Naive thymus-derived CD4-positive, alpha-beta T cell (primary cell): ENCODE measurements around the gene ALDH16A1. TPM values are rescaled to one million over a fixed set of nuclear protein-coding genes. Genes with fewer than 3 reads are reported as not detected.

ENCODE experiments used
- ATAC-seq: fragments of 150-1000 bp; cut with Tn5 transposase; 2 replicates; pipeline ENCODE4 v1.10.0; 2021; ENCODE audit warnings: mild to moderate bottlenecking, moderate library complexity
- CTCF ChIA-PET: fragments of 350-600 bp; sonication (Branson Sonifier 250); formaldehyde crosslinking; loops from one replicate; lab custom pipeline; 2021; ENCODE audit warnings: antibody characterized with exemption; lab: Charles Lee
- POLR2A ChIA-PET: fragments of 350-600 bp; sonication (Branson Sonifier 250); formaldehyde crosslinking; loops from one replicate; lab custom pipeline; 2021; ENCODE audit warnings: antibody characterized with exemption, inconsistent platforms; lab: Charles Lee
- DNase-seq, 9 donors: peaks; one replicate each; pipeline versions ENCODE4 v3.0.0 to v3.0.0-alpha.2; 2020 to 2022; ENCODE audit warnings: mixed read lengths in 1 of 9
- H3K27ac ChIP-seq: one replicate; pipeline ENCODE4 v1.7.0; 2013; ENCODE audit warnings: mild to moderate bottlenecking, low read depth, low read length, moderate library complexity
- H3K27me3 ChIP-seq, 2 donors: one replicate each; pipeline ENCODE4 v1.7.0; 2013; ENCODE audit warnings: low read length in 2 of 2, mild to moderate bottlenecking in 2 of 2, moderate library complexity in 2 of 2; ENCODE audit not compliant: control insufficient read depth in 2 of 2, insufficient read depth in 2 of 2
- H3K36me3 ChIP-seq, 3 experiments: 1 replicate in 2 of 3; 2 replicates in 1 of 3; pipeline ENCODE4 v1.7.0; 2013; ENCODE audit warnings: low read length in 3 of 3, mild to moderate bottlenecking in 3 of 3, moderate library complexity in 1 of 3; ENCODE audit not compliant: insufficient read depth in 3 of 3, control insufficient read depth in 2 of 3
- H3K4me1 ChIP-seq, 2 donors: one replicate each; pipeline ENCODE4 v1.7.0; 2013; ENCODE audit warnings: low read length in 2 of 2, mild to moderate bottlenecking in 2 of 2, moderate library complexity in 1 of 2; ENCODE audit not compliant: control insufficient read depth in 2 of 2, insufficient read depth in 2 of 2
- H3K4me3 ChIP-seq: 2 replicates; pipeline ENCODE4 v1.7.0; 2013; ENCODE audit warnings: mild to moderate bottlenecking, low read length
- H3K9me3 ChIP-seq, 3 experiments: 1 replicate in 2 of 3; 2 replicates in 1 of 3; pipeline ENCODE4 v1.7.0; 2013; ENCODE audit warnings: low read length in 3 of 3; ENCODE audit not compliant: control insufficient read depth in 2 of 3
- H3K27ac Mint-ChIP-seq, 9 donors: one replicate each; pipeline ENCODE4 v1.8.0; 2020 to 2022; ENCODE audit warnings: mixed read lengths in 9 of 9, mild to moderate bottlenecking in 8 of 9, moderate library complexity in 5 of 9, inconsistent platforms in 2 of 9
- H3K27me3 Mint-ChIP-seq, 5 donors: one replicate each; pipeline ENCODE4 v1.8.0; 2021 to 2022; ENCODE audit warnings: mixed read lengths in 5 of 5, mild to moderate bottlenecking in 1 of 5
- H3K36me3 Mint-ChIP-seq, 5 donors: one replicate each; pipeline ENCODE4 v1.8.0; 2020 to 2022; ENCODE audit warnings: mixed read lengths in 5 of 5, mild to moderate bottlenecking in 3 of 5, inconsistent platforms in 1 of 5
- H3K4me1 Mint-ChIP-seq, 7 donors: one replicate each; pipeline ENCODE4 v1.8.0; 2020 to 2022; ENCODE audit warnings: mixed read lengths in 7 of 7, mild to moderate bottlenecking in 3 of 7, inconsistent platforms in 1 of 7
- H3K4me3 Mint-ChIP-seq, 10 donors: one replicate each; pipeline ENCODE4 v1.8.0; 2020 to 2022; ENCODE audit warnings: mild to moderate bottlenecking in 10 of 10, mixed read lengths in 10 of 10, moderate library complexity in 6 of 10, inconsistent platforms in 2 of 10
- H3K9me3 Mint-ChIP-seq, 11 donors: one replicate each; pipeline ENCODE4 v1.8.0; 2020 to 2022; ENCODE audit warnings: mixed read lengths in 11 of 11, mild to moderate bottlenecking in 4 of 11, inconsistent platforms in 1 of 11, moderate library complexity in 1 of 11
- intact Hi-C, 2 donors: fragments of 100-400 bp; cut with micrococcal nuclease; formaldehyde crosslinking; loops; one replicate each; pipeline ENCODE4 v1.15.1; 2023
- polyA plus RNA-seq, 2 donors: library from polyadenylated mRNA; unstranded; fragments of 300-500 nt; fragmentation: Illumina TruSeq; gene quantifications; one replicate each; pipeline ENCODE4 v1.2.3, GENCODE V29; 2021
- total RNA-seq, 6 experiments: library from RNA in 5 of 6; stranded (reverse) in 5 of 6; gene quantifications; 1 replicate in 5 of 6; 2 replicates in 1 of 6; pipeline ENCODE4 v1.2.3 and lab custom pipeline; 2021 to 2026

ALDH16A1 gene
- total and polyA plus RNA-seq, 7 experiments from 2014 or later: 27.6 to 38.1 (median 33.3) TPM

- Histone ChIP-seq H3K4me1 (peaks cover 48 to 52% of the 10 kb centered on the region in 2 donors), H3K4me3 (no peak overlapping the region), H3K27ac (peak overlapping the region; percentile 97), H3K9me3 (no peaks in the 10 kb centered on the region), H3K36me3 (peaks cover 0 to 36% (median 3%) of the 10 kb centered on the region in 3 experiments), H3K27me3 (no peaks in the 10 kb centered on the region)
- ChIA-PET POLR2A (interaction anchor here (6.2 kb wide), 1 partner anchor 15 kb away, joined by 226 read pairs; the partner anchor contains the start of genes ALDH16A1 and PIH1D1), CTCF (interaction anchor here (0.7 to 4.9 kb wide), 2 partner anchors 77 kb away, joined by 4 to 28 read pairs; no protein-coding TSS in a partner anchor)
- peak overlapping the region in 7 of 10 donors; percentile 17 to 91 (median 74) for H3K4me3 Mint-ChIP-seq
- peaks cover 23 to 52% (median 34%) of the 10 kb centered on the region in 7 donors for H3K4me1 Mint-ChIP-seq
- intact Hi-C loops: loop anchor here in 1 of 2 donors (2.0 kb wide), 1 partner anchor 241 kb away; no protein-coding TSS in a partner anchor
- H3K27me3 Mint-ChIP-seq: no peaks in the 10 kb centered on the region
- H3K36me3 Mint-ChIP-seq: peaks cover 0 to 7% (median 4%) of the 10 kb centered on the region in 5 donors
- ATAC-seq (no peak), DNase-seq (no peak)
- H3K27ac Mint-ChIP-seq: peak overlapping the region; percentile 94 to 100 (median 100)
- H3K9me3 Mint-ChIP-seq: no peaks in the 10 kb centered on the region
These were observed 15.2 kb downstream of the ALDH16A1 start for GRCh38 chr19:49468199-49468598.

GRCh38 chr19:49468746-49469447 is 15.9 kb downstream of the ALDH16A1 start:
- no peaks in the 10 kb centered on the region for H3K27me3 Mint-ChIP-seq
- peak overlapping the region; percentile 94 to 100 (median 100) for H3K27ac Mint-ChIP-seq
- H3K9me3 Mint-ChIP-seq: no peaks in the 10 kb centered on the region
- Histone ChIP-seq H3K27ac (peak overlapping the region; percentile 97), H3K36me3 (peaks cover 0 to 33% (median 3%) of the 10 kb centered on the region in 3 experiments), H3K27me3 (no peaks in the 10 kb centered on the region), H3K4me1 (peaks cover 55 to 59% of the 10 kb centered on the region in 2 donors), H3K9me3 (no peaks in the 10 kb centered on the region), H3K4me3 (peak overlapping the region; percentile 10)
- intact Hi-C loops: loop anchor here (1.0 to 2.0 kb wide), 4 partner anchors 16 to 242 kb away; partner anchors contain the start of genes ALDH16A1 (in 2 of the 2) and RPS11 (in 1 of the 2)
- ATAC-seq: peak; percentile 87
- CTCF ChIA-PET: interaction anchor here (0.5 to 5.9 kb wide), 9 partner anchors 10 to 137 kb away, joined by 3 to 83 read pairs (median 10); partner anchors contain the start of genes ALDH16A1 and PIH1D1
- DNase-seq: peak; percentile 59 to 98 (median 95)
- peaks cover 0 to 7% (median 4%) of the 10 kb centered on the region in 5 donors for H3K36me3 Mint-ChIP-seq
- H3K4me1 Mint-ChIP-seq: peaks cover 23 to 56% (median 40%) of the 10 kb centered on the region in 7 donors
- H3K4me3 Mint-ChIP-seq: peak overlapping the region; percentile 73 to 91 (median 81)
- POLR2A ChIA-PET: interaction anchor here (1.1 to 6.2 kb wide), 7 partner anchors 15 to 208 kb away, joined by 4 to 226 read pairs (median 6); partner anchors contain the start of genes ALDH16A1, PIH1D1, PRMT1 and RPL13A

- Histone ChIP-seq H3K36me3 (peaks cover 0 to 28% (median 3%) of the 10 kb centered on the region in 3 experiments), H3K27ac (peak overlapping the region; percentile 97), H3K9me3 (no peaks in the 10 kb centered on the region), H3K4me1 (peaks cover 55 to 59% of the 10 kb centered on the region in 2 donors), H3K4me3 (peak overlapping the region; percentile 1), H3K27me3 (no peaks in the 10 kb centered on the region)
- Mint-ChIP-seq H3K27ac (peak overlapping the region; percentile 94 to 100 (median 100)), H3K4me1 (peaks cover 24 to 56% (median 40%) of the 10 kb centered on the region in 7 donors), H3K9me3 (no peaks in the 10 kb centered on the region), H3K36me3 (peaks cover 0 to 13% (median 5%) of the 10 kb centered on the region in 5 donors), H3K4me3 (peak overlapping the region; percentile 52 to 71 (median 62)), H3K27me3 (no peaks in the 10 kb centered on the region)
- POLR2A ChIA-PET: interaction anchor here (0.6 to 6.2 kb wide), 20 partner anchors 16 to 207 kb away, joined by 3 to 226 read pairs (median 5); partner anchors contain the start of genes ALDH16A1, NOSIP, PIH1D1 and PRMT1
- intact Hi-C loops: loop anchor here (1.0 to 10.0 kb wide), 7 partner anchors 17 to 355 kb away; partner anchors contain the start of genes ALDH16A1 (in 2 of the 2), C19orf73 (in 1 of the 2), LIN7B (in 1 of the 2) and PPFIA3 (in 1 of the 2)
- DNase-seq: peak; percentile 58 to 89 (median 79)
- ATAC-seq: peak; percentile 54
- CTCF ChIA-PET: interaction anchor here (0.6 to 5.9 kb wide), 17 partner anchors 9 to 719 kb away, joined by 3 to 83 read pairs (median 4); partner anchors contain the start of genes ALDH16A1, GFY, PIH1D1 and RPS11
These were observed 17.0 kb downstream of the ALDH16A1 start for GRCh38 chr19:49469828-49470614.

GRCh38 chr19:49470615-49470978 is 17.6 kb downstream of the ALDH16A1 start:
- H3K9me3 ChIP-seq: no peaks in the 10 kb centered on the region
- no peaks in the 10 kb centered on the region for H3K27me3 ChIP-seq
- peaks cover 0 to 28% (median 0%) of the 10 kb centered on the region in 3 experiments for H3K36me3 ChIP-seq
- no peak overlapping the region for H3K4me3 ChIP-seq
- peaks cover 55 to 59% of the 10 kb centered on the region in 2 donors for H3K4me1 ChIP-seq
- H3K4me3 Mint-ChIP-seq: peak overlapping the region; percentile 52 to 71 (median 62)
- H3K9me3 Mint-ChIP-seq: peaks cover 0 to 3% (median 0%) of the 10 kb centered on the region in 11 donors
- H3K27me3 Mint-ChIP-seq: no peaks in the 10 kb centered on the region
- H3K36me3 Mint-ChIP-seq: peaks cover 0 to 19% (median 8%) of the 10 kb centered on the region in 5 donors
- peak overlapping the region; percentile 94 to 100 (median 100) for H3K27ac Mint-ChIP-seq
- CTCF ChIA-PET: interaction anchor here (0.9 to 5.9 kb wide), 12 partner anchors 8 to 100 kb away, joined by 3 to 83 read pairs (median 8); partner anchors contain the start of genes ALDH16A1, GFY, PIH1D1 and RPS11
- peak overlapping the region; percentile 97 for H3K27ac ChIP-seq
- ATAC-seq (no peak), DNase-seq (peak in 1 of 9 donors; percentile 40)
- peaks cover 24 to 56% (median 40%) of the 10 kb centered on the region in 7 donors for H3K4me1 Mint-ChIP-seq
- intact Hi-C loops: loop anchor here (1.0 to 10.0 kb wide), 4 partner anchors 27 to 356 kb away; partner anchors contain the start of genes C19orf73 (in 1 of the 2), LIN7B (in 1 of the 2) and PPFIA3 (in 1 of the 2)
- POLR2A ChIA-PET: interaction anchor here (0.6 to 6.2 kb wide), 16 partner anchors 17 to 206 kb away, joined by 3 to 226 read pairs (median 5); partner anchors contain the start of genes ALDH16A1, NOSIP, PIH1D1 and PRMT1

GRCh38 chr19:49472936-49473335 is 19.9 kb downstream of the ALDH16A1 start:
- CTCF ChIA-PET: interaction anchor here (0.8 to 5.9 kb wide), 14 partner anchors 8 to 206 kb away, joined by 3 to 83 read pairs (median 4); partner anchors contain the start of genes ALDH16A1 and PIH1D1
- Mint-ChIP-seq H3K4me1 (peaks cover 24 to 69% (median 52%) of the 10 kb centered on the region in 7 donors), H3K9me3 (peaks cover 0 to 3% (median 0%) of the 10 kb centered on the region in 11 donors), H3K4me3 (peak overlapping the region; percentile 91 to 100 (median 96)), H3K27me3 (no peaks in the 10 kb centered on the region), H3K27ac (peak overlapping the region; percentile 95 to 100 (median 98)), H3K36me3 (peaks cover 9 to 29% (median 19%) of the 10 kb centered on the region in 5 donors)
- H3K36me3 ChIP-seq: peaks cover 0 to 28% (median 0%) of the 10 kb centered on the region in 3 experiments
- intact Hi-C loops: loop anchor here in 1 of 2 donors (5.0 to 10.0 kb wide), 2 partner anchors 206 to 358 kb away; partner anchors contain the start of genes C19orf73, LIN7B and PPFIA3
- H3K9me3 ChIP-seq: no peaks in the 10 kb centered on the region
- POLR2A ChIA-PET: interaction anchor here (0.6 to 6.2 kb wide), 16 partner anchors 15 to 205 kb away, joined by 3 to 226 read pairs (median 4); partner anchors contain the start of genes ALDH16A1, PIH1D1, PRMT1 and RPL13A
- no peak overlapping the region for H3K4me3 ChIP-seq
- peaks cover 61 to 63% of the 10 kb centered on the region in 2 donors for H3K4me1 ChIP-seq
- H3K27ac ChIP-seq: peak overlapping the region; percentile 99
- no peak for ATAC-seq
- DNase-seq: no peak
- no peaks in the 10 kb centered on the region for H3K27me3 ChIP-seq
